Skeletal muscle satellite cell (primary cell): ENCODE results near the gene TBC1D5. TPM values are rescaled to one million over a fixed set of nuclear protein-coding genes. Genes with fewer than 3 reads are reported as not detected.
"Not testable (repeated sequence)": the region's sequence is repeated elsewhere in the genome, so short reads cannot be mapped to it uniquely, and the experiment has no call there.

ENCODE experiments used
- H3K27me3 ChIP-seq: 2 replicates; pipeline ENCODE4 v1.7.0; 2013; ENCODE audit warnings: low read length; ENCODE audit not compliant: control insufficient read depth, insufficient read depth
- H3K36me3 ChIP-seq: 2 replicates; pipeline ENCODE4 v1.7.0; 2013; ENCODE audit warnings: mild to moderate bottlenecking, control low read depth, low read length; ENCODE audit not compliant: insufficient read depth
- H3K4me1 ChIP-seq: 2 replicates; pipeline ENCODE4 v1.7.0; 2013; ENCODE audit warnings: low read length; ENCODE audit not compliant: control insufficient read depth, insufficient read depth
- H3K4me2 ChIP-seq: 2 replicates; pipeline ENCODE4 v1.7.0; 2013; ENCODE audit warnings: mild to moderate bottlenecking, low read length
- H3K4me3 ChIP-seq: 2 replicates; pipeline ENCODE4 v1.7.0; 2013; ENCODE audit warnings: low read length
- H3K9ac ChIP-seq: 2 replicates; pipeline ENCODE4 v1.7.0; 2013; ENCODE audit warnings: mild to moderate bottlenecking, low read depth, low read length, moderate library complexity
- H3K9me3 ChIP-seq: replicated peaks from 2 replicates; pipeline ENCODE4 v1.7.0; 2013; ENCODE audit warnings: mild to moderate bottlenecking, control low read depth, low read length
- total RNA-seq: library from RNA; depleted of rRNA; stranded (reverse); fragments of >200 nt; gene quantifications from 2 replicates; pipeline ENCODE4 v1.2.3, GENCODE V29; 2012; rRNA removed

Gene TBC1D5, protein sequence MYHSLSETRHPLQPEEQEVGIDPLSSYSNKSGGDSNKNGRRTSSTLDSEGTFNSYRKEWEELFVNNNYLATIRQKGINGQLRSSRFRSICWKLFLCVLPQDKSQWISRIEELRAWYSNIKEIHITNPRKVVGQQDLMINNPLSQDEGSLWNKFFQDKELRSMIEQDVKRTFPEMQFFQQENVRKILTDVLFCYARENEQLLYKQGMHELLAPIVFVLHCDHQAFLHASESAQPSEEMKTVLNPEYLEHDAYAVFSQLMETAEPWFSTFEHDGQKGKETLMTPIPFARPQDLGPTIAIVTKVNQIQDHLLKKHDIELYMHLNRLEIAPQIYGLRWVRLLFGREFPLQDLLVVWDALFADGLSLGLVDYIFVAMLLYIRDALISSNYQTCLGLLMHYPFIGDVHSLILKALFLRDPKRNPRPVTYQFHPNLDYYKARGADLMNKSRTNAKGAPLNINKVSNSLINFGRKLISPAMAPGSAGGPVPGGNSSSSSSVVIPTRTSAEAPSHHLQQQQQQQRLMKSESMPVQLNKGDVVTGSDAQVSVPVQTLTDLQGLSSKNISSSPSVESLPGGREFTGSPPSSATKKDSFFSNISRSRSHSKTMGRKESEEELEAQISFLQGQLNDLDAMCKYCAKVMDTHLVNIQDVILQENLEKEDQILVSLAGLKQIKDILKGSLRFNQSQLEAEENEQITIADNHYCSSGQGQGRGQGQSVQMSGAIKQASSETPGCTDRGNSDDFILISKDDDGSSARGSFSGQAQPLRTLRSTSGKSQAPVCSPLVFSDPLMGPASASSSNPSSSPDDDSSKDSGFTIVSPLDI
- total RNA-seq, result 67.2 and 68.8 TPM in 2 replicates

- peaks cover 30% of the 10 kb centered on the region for H3K4me1 ChIP-seq
- H3K4me2 ChIP-seq, result peak within 1 kb of the TSS; percentile 91
- no peaks in the 10 kb centered on the region for H3K27me3 ChIP-seq
- no peaks in the 10 kb centered on the region for H3K9me3 ChIP-seq
- no peaks in the 10 kb centered on the region for H3K36me3 ChIP-seq
- H3K9ac ChIP-seq, result peak within 1 kb of the TSS; percentile 90
- peak within 1 kb of the TSS; percentile 77 for H3K4me3 ChIP-seq
Measured at GRCh38 chr3:17742102-17742879, at the start of gene TBC1D5. Gene TBC1D5, minus strand, starts transcription at chr3:17742631. Its CDS starts 234,061 bp downstream, at chr3:17508570.

GRCh38 chr3:17783426-17783825 is 41.0 kb upstream of the TBC1D5 start:
- no peak overlapping the region for H3K9ac ChIP-seq
- no peak overlapping the region for H3K4me3 ChIP-seq
- H3K4me2 ChIP-seq, result no peak overlapping the region
- no peaks in the 10 kb centered on the region for H3K36me3 ChIP-seq
- H3K27me3 ChIP-seq, result no peaks in the 10 kb centered on the region
- H3K9me3 ChIP-seq, result no peaks in the 10 kb centered on the region
- no peaks in the 10 kb centered on the region for H3K4me1 ChIP-seq

GRCh38 chr3:17782751-17783150 is 40.3 kb upstream of the TBC1D5 start:
- Histone ChIP-seq H3K4me2 (no peak overlapping the region), H3K4me3 (no peak overlapping the region), H3K27me3 (no peaks in the 10 kb centered on the region), H3K9ac (no peak overlapping the region), H3K4me1 (no peaks in the 10 kb centered on the region), H3K36me3 (no peaks in the 10 kb centered on the region), H3K9me3 (no peaks in the 10 kb centered on the region)

- H3K9me3 ChIP-seq, H3K9ac ChIP-seq, H3K36me3 ChIP-seq, H3K4me2 ChIP-seq, H3K27me3 ChIP-seq, H3K4me1 ChIP-seq, H3K4me3 ChIP-seq: not testable (repeated sequence)
Measured at GRCh38 chr3:17780369-17780768, 37.9 kb upstream of the TBC1D5 start.

DNA sequence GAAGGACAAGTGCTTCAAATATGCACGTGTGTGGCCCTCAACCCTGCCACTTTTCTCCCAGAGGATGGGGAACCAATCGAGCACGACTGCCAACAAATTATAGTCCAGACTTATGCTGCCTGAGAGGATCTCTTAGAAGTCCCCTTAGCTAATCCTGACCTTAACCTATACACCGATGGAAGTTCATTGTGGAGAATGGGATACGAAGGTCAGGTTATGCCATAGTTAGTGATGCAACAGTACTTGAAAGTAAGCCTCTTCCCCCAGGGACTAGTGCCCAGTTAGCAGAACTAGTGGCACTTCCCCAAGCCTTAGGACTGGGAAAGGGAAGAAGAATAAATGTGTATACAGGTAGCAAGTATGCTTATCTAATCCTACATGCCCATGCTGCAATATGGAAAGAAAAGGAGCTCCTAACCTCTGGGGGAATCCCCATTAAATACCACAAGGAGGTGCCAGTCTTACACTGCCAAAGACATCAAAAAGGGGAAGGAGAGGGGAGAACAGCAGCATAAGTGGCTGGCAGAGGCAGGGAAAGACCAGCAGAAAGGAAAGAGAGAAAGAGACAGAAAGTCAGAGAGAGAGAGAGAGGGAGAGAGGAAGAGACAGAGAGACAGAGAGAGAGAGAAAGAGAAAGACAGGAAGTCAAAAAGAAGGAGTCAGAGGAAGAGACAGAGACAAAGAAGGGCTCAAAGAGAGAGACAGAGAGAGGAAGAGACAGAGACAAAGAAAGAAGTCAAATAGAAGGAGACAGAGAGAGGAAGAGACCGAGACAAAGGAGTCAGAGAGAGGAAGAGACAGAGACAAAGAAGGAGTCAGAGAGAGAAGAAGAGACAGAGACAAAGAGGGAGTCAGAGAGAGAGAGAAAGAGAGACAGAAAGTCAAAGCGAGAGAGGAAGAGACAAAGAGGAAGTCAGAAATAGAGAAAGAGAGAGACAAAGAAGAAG is 37.1 kb upstream of the TBC1D5 start:
- not testable (repeated sequence) for H3K4me3 ChIP-seq, H3K4me1 ChIP-seq, H3K4me2 ChIP-seq, H3K9me3 ChIP-seq, H3K27me3 ChIP-seq, H3K9ac ChIP-seq, H3K36me3 ChIP-seq

GRCh38 chr3:17777326-17777725 is 34.9 kb upstream of the TBC1D5 start:
- H3K4me1 ChIP-seq, H3K9me3 ChIP-seq: not testable (repeated sequence)

DNA sequence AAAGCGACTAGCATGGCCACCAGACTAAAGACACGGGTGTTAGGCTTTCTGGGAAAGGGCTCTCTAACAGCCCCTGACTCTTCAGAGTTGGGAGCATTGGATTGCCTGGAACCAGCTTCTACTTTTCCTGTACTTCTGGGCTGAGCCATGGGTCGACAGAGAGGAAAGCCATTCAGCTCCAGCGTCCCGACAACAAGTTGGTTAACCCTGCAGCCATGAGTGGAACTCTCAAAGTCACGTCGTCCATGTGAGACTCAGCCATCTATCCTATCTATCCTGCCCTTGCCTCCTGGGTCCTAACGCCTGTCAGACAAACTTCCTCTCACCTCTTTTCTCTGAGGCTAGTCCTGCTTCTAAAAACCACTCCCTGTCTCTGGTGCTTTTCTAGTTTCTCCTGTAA is 32.6 kb upstream of the TBC1D5 start:
- Histone ChIP-seq H3K9me3 (no peaks in the 10 kb centered on the region), H3K27me3 (no peaks in the 10 kb centered on the region), H3K4me2 (no peak overlapping the region), H3K9ac (no peak overlapping the region), H3K36me3 (no peaks in the 10 kb centered on the region), H3K4me1 (peaks cover 10% of the 10 kb centered on the region), H3K4me3 (no peak overlapping the region)

More at GRCh38 chr3:17777326-17777725, 34.9 kb upstream of the TBC1D5 start:
- H3K27me3 ChIP-seq, H3K9ac ChIP-seq, H3K4me3 ChIP-seq, H3K36me3 ChIP-seq, H3K4me2 ChIP-seq: not testable (repeated sequence)

- H3K4me3 ChIP-seq, H3K27me3 ChIP-seq, H3K36me3 ChIP-seq, H3K9me3 ChIP-seq, H3K4me2 ChIP-seq, H3K9ac ChIP-seq: not testable (repeated sequence)
- H3K4me1 ChIP-seq, result peaks cover 10% of the 10 kb centered on the region
Measured at GRCh38 chr3:17774180-17774910, 31.9 kb upstream of the TBC1D5 start.

DNA sequence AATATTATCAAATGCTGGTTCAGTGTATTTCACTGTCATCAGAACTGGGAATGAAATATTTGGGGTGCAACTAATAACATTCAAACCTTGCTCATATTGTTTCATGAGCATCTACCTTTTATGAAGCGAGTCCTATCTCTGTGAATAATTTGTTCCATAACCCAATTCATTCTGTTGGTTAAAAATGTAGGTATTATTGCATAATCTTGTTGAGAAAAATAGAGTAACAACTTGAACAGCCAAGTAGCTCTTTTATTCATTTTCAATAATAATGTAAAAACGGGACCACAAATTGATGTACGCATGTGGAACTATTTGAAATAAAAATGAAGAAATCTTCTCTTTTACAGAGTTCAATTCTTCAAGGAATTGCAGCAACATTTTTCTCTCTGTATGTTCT is 30.1 kb upstream of the TBC1D5 start:
- Histone ChIP-seq H3K9ac (no peak overlapping the region), H3K4me2 (no peak overlapping the region), H3K36me3 (no peaks in the 10 kb centered on the region), H3K4me3 (no peak overlapping the region), H3K27me3 (no peaks in the 10 kb centered on the region), H3K9me3 (no peaks in the 10 kb centered on the region), H3K4me1 (peaks cover 10% of the 10 kb centered on the region)
